SK-N-SH treated with all-trans-retinoic acid at 6 μM for 48 hours (cell line): ENCODE results near the gene C6orf136.

Experiments used
- GLIS3 ChIP-seq: fragments of 250-450 bp; sonication (Bioruptor Pico); IDR thresholded peaks from 2 replicates; pipeline ENCODE4 v1.5.0; 2020; ENCODE audit warnings: mild to moderate bottlenecking, moderate library complexity
- ZNF565 ChIP-seq: fragments of 450-650 bp; formaldehyde crosslinking; conservative IDR thresholded peaks from 2 replicates; pipeline ENCODE4 v1.5.0; 2020; ENCODE audit warnings: low read depth, mild to moderate bottlenecking, moderate library complexity

DNA sequence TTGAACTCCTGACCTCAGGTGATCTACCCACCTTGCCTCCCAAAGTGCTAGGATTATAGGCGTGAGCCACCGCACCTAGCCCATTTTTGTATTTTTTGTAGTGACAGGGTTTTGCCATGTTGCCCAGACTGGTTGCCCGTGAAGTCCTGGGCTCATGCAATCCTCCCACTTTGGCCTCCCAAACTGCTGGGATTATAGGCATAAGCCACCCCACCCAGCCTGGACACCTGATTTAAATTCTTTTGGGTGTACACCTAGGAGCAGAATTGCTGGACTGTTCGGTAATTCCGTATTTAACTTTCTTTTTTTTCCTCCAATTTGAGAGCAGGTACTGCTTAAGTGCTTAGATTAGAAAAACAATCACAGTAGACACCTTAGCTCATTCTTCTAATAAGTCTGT is 49.5 kb downstream of the C6orf136 start:
- no peak for TF ChIP-seq ZNF565
- TF ChIP-seq GLIS3 = no peak
